Activated gamma-delta T cell treated with Interleukin-2 at 50 U/mL for 16 hours (primary cell): ENCODE measurements around the gene NRM.
A peak's percentile ranks its signal among the peaks of the same experiment; 100 is the strongest.
"Not testable (repeated sequence)": the region's sequence is repeated elsewhere in the genome, so short reads cannot be mapped to it uniquely, and the experiment has no call there.

ENCODE experiments used
- DNase-seq: peaks from one replicate; pipeline ENCODE4 v3.0.0-alpha.2; 2020

Gene NRM

GRCh38 chr6:30719791-30720737, 29.3 kb upstream of the NRM start, which contains the start of gene TUBB:
TUBB (plus strand) TSS chr6:30720352; CDS start chr6:30720507, 155 bp downstream.
- peak; percentile 94 for DNase-seq

- DNase-seq, result no peak
Observed at GRCh38 chr6:30719356-30719755, 28.6 kb upstream of the NRM start.

GRCh38 chr6:30717845-30718720, 27.3 kb upstream of the NRM start:
- DNase-seq, result not testable (repeated sequence)

GRCh38 chr6:30717129-30717844, 26.5 kb upstream of the NRM start, which contains the start of gene MDC1:
MDC1 (minus strand) TSS chr6:30717281; CDS start chr6:30715175, 2,106 bp downstream.
- peak; percentile 99 for DNase-seq

- no peak for DNase-seq
Observed at GRCh38 chr6:30716879-30717128, 26.0 kb upstream of the NRM start.

- DNase-seq, result no peak
Observed at GRCh38 chr6:30714263-30714662, 23.5 kb upstream of the NRM start.

- DNase-seq, result no peak
Observed at GRCh38 chr6:30712441-30712945, 21.7 kb upstream of the NRM start.

- no peak for DNase-seq
Observed at GRCh38 chr6:30711758-30712380, 21.1 kb upstream of the NRM start.

GRCh38 chr6:30709101-30709868, 18.5 kb upstream of the NRM start:
- DNase-seq, result no peak

- DNase-seq, result no peak
Observed at GRCh38 chr6:30707281-30707850, 16.6 kb upstream of the NRM start.

- DNase-seq, result no peak
Observed at GRCh38 chr6:30705620-30706019, 14.8 kb upstream of the NRM start.

- no peak for DNase-seq
Observed at GRCh38 chr6:30703821-30704220, 13.0 kb upstream of the NRM start.

- DNase-seq, result no peak
Observed at GRCh38 chr6:30703011-30703410, 12.2 kb upstream of the NRM start.

- DNase-seq, result no peak
Observed at GRCh38 chr6:30700340-30700739, 9.6 kb upstream of the NRM start.

- no peak for DNase-seq
Observed at GRCh38 chr6:30696432-30696831, 5.6 kb upstream of the NRM start.

- no peak for DNase-seq
Observed at GRCh38 chr6:30691208-30691847, 544 bp upstream of the NRM start.

- no peak for DNase-seq
Observed at GRCh38 chr6:30689985-30690384, 799 bp downstream of the NRM start.

GRCh38 chr6:30689022-30689865, 1.5 kb downstream of the NRM start:
- DNase-seq, result no peak

- no peak for DNase-seq
Observed at GRCh38 chr6:30688569-30688968, 2.2 kb downstream of the NRM start.
